GM23338 (cell line): ENCODE data around the gene TCN2.

Experiments
- CTCF ChIP-seq, 2 experiments: fragments of 200-600 bp in 1 of 2; sonication (generic) in 1 of 2; conservative IDR thresholded peaks; 2 replicates each; pipeline versions ENCODE4 v1.5.1 to v1.6.1; 2016 to 2017; ENCODE audit warnings: antibody characterized with exemption in 2 of 2, low read depth in 2 of 2, mild to moderate bottlenecking in 2 of 2, moderate library complexity in 1 of 2
- EZH2phosphoT487 ChIP-seq: fragments of 200-600 bp; sonication (generic); IDR thresholded peaks from one replicate; pipeline ENCODE4 v1.8.1; 2018; ENCODE audit warnings: antibody characterized with exemption; ENCODE audit not compliant: unreplicated experiment

GRCh38 chr22:30637701-30638114 is 30.7 kb downstream of the TCN2 start:
- TF ChIP-seq CTCF (conservative IDR thresholded peaks at IDR 0.05; ENCODE audit: low read depth in 2 of 2) (no peak), EZH2phosphoT487 (no peak)
